IPS-20b (cell line): ENCODE measurements around the gene RRP9.
"Not testable (repeated sequence)": the region's sequence is repeated elsewhere in the genome, so short reads cannot be mapped to it uniquely, and the experiment has no call there.

Source experiments
- H3K27ac ChIP-seq: one replicate; pipeline ENCODE4 v1.5.1; 2013; ENCODE audit warnings: low read length
- H3K27me3 ChIP-seq: 2 replicates; pipeline ENCODE4 v1.6.1; 2013; ENCODE audit warnings: mild to moderate bottlenecking, low read length, inconsistent platforms; ENCODE audit not compliant: insufficient read depth
- H3K36me3 ChIP-seq: 2 replicates; pipeline ENCODE4 v1.6.1; 2013; ENCODE audit warnings: low read depth, mild to moderate bottlenecking, inconsistent platforms, low read length, moderate library complexity; ENCODE audit not compliant: insufficient read depth
- H3K4me1 ChIP-seq: 2 replicates; pipeline ENCODE4 v1.6.1; 2013; ENCODE audit warnings: mild to moderate bottlenecking, control low read depth, inconsistent platforms, low read length, moderate library complexity; ENCODE audit not compliant: insufficient read depth
- H3K4me3 ChIP-seq: 2 replicates; pipeline ENCODE4 v1.5.1; 2013; ENCODE audit warnings: mild to moderate bottlenecking, low read length, inconsistent platforms
- H3K9ac ChIP-seq: 2 replicates; pipeline ENCODE4 v1.6.1; 2013; ENCODE audit warnings: low read depth, mild to moderate bottlenecking, inconsistent platforms, low read length, moderate library complexity
- H3K9me3 ChIP-seq: 2 replicates; pipeline ENCODE4 v1.6.1; 2013; ENCODE audit warnings: mild to moderate bottlenecking, low read depth, low read length, inconsistent platforms; ENCODE audit not compliant: insufficient read depth

The RRP9 gene

DNA sequence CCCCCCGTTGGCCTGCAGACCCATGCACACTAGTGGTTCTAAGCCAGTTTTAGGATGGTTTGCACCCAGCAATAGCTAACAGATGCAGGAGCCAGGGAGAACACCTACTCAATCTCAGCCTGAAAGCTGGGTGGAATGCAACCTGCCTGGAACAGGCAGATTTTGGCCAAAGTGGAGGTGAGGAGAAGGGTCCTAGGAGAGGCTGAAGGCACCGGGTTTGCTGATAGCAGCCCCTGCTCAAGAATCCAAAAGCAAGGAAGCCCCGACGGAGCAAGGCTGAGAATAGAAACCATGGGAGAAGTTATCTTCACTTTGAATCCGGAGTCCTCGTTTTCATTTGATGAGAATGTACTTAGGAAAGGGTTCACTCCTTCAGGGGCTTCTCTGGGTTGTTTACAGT, 9.9 kb downstream of the RRP9 start:
- no peaks in the 10 kb centered on the region for H3K4me1 ChIP-seq
- H3K9ac ChIP-seq = no peak overlapping the region
- H3K27ac ChIP-seq = no peak overlapping the region
- H3K4me3 ChIP-seq = no peak overlapping the region
- H3K9me3 ChIP-seq = no peaks in the 10 kb centered on the region
- H3K36me3 ChIP-seq = peaks cover 48% of the 10 kb centered on the region
- no peaks in the 10 kb centered on the region for H3K27me3 ChIP-seq

DNA sequence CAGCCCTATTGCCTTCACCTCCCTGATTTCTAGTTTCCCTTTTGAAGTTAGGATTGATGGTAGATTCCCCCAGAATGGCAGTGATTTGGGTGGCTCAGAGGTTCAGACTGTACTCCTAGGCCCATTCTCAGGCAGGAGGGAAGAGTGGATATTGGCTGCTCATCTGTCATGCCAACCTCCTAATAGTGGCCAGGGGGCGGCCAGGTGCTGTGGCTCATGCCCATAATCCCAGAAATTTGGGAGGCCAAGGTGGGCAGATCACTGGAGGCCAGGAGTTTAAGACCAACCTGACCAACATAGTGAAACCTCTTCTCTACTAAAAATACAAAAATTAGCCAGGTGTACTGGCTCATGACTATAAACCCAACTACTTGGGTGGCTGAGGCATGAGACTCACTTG, 11.3 kb downstream of the RRP9 start:
- Histone ChIP-seq H3K27ac (no peak overlapping the region), H3K4me1 (no peaks in the 10 kb centered on the region), H3K9me3 (no peaks in the 10 kb centered on the region), H3K4me3 (no peak overlapping the region), H3K36me3 (peaks cover 35% of the 10 kb centered on the region), H3K27me3 (no peaks in the 10 kb centered on the region), H3K9ac (no peak overlapping the region)

DNA sequence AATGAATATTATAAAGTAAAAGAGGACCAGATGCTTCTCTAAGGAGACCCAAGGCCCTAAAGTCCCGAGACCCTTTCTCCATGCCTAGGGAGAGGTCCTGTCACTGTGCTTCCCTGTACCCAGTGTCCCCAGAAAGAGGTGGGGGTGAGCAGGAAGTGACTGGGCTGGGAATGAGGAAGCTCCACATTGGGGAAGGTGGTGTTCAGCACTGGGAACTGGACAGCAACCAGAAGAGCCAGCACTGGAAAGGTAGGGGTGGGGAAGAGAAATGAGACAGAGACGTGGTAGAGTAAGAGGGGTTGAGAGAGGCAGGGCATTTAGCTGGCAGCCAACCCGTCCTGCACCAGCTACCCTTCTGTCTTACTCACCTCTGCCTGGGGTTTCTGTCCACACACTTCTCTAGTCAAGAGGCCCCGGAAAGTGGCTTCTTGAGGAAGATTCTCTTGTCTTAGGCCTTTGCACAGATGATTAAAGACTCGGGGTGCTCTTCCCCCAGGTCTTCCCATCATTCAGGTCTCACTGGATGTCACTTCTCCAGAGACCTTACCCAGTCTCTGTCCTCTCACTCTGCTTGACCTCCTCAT, 12.2 kb downstream of the RRP9 start:
- Histone ChIP-seq H3K9me3 (no peaks in the 10 kb centered on the region), H3K4me1 (no peaks in the 10 kb centered on the region), H3K4me3 (no peak overlapping the region), H3K36me3 (peaks cover 26% of the 10 kb centered on the region), H3K27me3 (no peaks in the 10 kb centered on the region), H3K27ac (no peak overlapping the region), H3K9ac (no peak overlapping the region)

GRCh38 chr3:51928981-51929380, 12.7 kb downstream of the RRP9 start:
- H3K9me3 ChIP-seq, H3K27me3 ChIP-seq, H3K9ac ChIP-seq, H3K4me3 ChIP-seq, H3K27ac ChIP-seq, H3K4me1 ChIP-seq: not testable (repeated sequence)
- H3K36me3 ChIP-seq = peaks cover 21% of the 10 kb centered on the region

DNA sequence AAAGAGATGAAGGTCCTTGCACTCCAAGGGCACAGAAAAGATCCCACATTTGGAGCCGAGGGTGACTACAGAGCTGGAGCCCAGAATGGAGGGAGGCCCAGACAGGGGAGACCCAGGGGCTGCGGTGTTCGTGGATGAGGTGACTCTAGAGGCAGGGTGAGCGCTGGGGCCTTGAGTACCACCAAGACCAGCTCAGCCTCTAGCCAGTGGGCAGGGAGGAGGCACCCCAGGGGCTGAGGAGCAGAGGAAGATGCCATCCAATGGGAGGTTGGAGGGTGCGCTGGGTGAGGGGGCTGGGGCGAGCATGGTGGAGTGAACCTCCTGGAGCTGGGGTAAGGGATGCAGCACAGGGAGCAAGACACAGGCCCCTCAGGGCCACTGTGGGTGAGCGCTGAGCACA, 13.3 kb downstream of the RRP9 start:
- no peak overlapping the region for H3K9ac ChIP-seq
- no peaks in the 10 kb centered on the region for H3K27me3 ChIP-seq
- H3K4me3 ChIP-seq = no peak overlapping the region
- H3K9me3 ChIP-seq = no peaks in the 10 kb centered on the region
- H3K36me3 ChIP-seq = peaks cover 15% of the 10 kb centered on the region
- no peak overlapping the region for H3K27ac ChIP-seq
- H3K4me1 ChIP-seq = no peaks in the 10 kb centered on the region

GRCh38 chr3:51927061-51927977, 14.4 kb downstream of the RRP9 start:
- no peak overlapping the region for H3K27ac ChIP-seq
- H3K4me1 ChIP-seq = no peaks in the 10 kb centered on the region
- H3K27me3 ChIP-seq = no peaks in the 10 kb centered on the region
- H3K4me3 ChIP-seq = no peak overlapping the region
- peaks cover 5% of the 10 kb centered on the region; the same call in 1 of the 2 replicates for H3K36me3 ChIP-seq
- no peaks in the 10 kb centered on the region for H3K9me3 ChIP-seq
- H3K9ac ChIP-seq = no peak overlapping the region

DNA sequence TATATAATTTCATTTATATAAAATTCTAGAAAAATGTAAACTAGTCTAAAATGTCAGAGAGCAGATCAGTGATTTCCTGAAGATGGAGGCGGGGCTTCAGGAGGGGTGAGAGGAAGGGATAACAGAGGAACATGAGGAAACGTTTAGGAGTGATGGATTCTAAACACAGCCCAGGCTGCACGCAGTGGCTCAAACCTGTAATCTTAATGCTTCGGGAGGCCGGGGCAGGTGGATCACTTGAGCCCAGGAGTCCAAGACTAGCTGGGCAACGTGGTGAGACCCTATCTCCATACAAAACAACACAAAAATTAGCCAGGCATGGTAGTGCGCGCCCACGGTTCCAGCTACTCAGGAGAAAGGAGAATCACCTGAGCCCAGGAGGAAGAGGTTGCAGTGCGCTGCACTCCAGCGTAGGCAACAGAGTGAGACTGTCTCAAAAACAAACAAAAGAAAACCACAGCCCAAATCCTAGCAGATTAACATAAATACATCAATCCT, 20.6 kb downstream of the RRP9 start:
- Histone ChIP-seq H3K36me3 (no peaks in the 10 kb centered on the region), H3K9ac (no peak overlapping the region), H3K27ac (no peak overlapping the region), H3K4me1 (peaks cover 1% of the 10 kb centered on the region; the same call in 1 of the 2 replicates), H3K4me3 (no peak overlapping the region), H3K27me3 (no peaks in the 10 kb centered on the region), H3K9me3 (no peaks in the 10 kb centered on the region)

GRCh38 chr3:51916418-51916817, 25.3 kb downstream of the RRP9 start:
- H3K36me3 ChIP-seq = no peaks in the 10 kb centered on the region
- H3K4me3 ChIP-seq = no peak overlapping the region
- no peak overlapping the region for H3K27ac ChIP-seq
- no peaks in the 10 kb centered on the region for H3K27me3 ChIP-seq
- H3K4me1 ChIP-seq = peaks cover 9% of the 10 kb centered on the region; the same call in 1 of the 2 replicates
- no peak overlapping the region for H3K9ac ChIP-seq
- H3K9me3 ChIP-seq = no peaks in the 10 kb centered on the region

DNA sequence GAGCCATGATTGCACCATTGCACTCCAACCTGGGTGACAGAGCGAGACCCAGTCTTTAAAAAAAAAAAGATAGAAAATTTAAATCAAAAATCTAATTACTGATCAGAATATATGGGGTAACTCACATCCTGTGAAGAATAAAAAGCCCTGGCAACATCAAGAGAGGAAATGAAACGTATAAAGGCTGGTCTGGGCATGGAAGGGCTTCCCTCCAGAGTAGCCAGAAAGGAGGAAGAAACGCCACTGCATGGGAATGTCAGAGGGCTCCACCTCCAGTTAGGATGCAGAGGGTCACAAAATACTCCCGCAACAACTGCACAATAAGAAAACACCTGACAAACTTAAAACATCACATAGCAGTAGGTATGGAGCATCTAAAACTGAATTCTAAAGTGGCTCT, 33.7 kb downstream of the RRP9 start:
- no peak overlapping the region for H3K27ac ChIP-seq

GRCh38 chr3:51904034-51904823, 37.5 kb downstream of the RRP9 start:
- Histone ChIP-seq H3K4me1 (no peaks in the 10 kb centered on the region; the same call in 1 of the 2 replicates), H3K9ac (no peak overlapping the region), H3K36me3 (no peaks in the 10 kb centered on the region), H3K4me3 (no peak overlapping the region), H3K9me3 (no peaks in the 10 kb centered on the region), H3K27me3 (no peaks in the 10 kb centered on the region), H3K27ac (no peak overlapping the region)

More for the DNA sequence above, 33.7 kb downstream of the RRP9 start:
- H3K36me3 ChIP-seq = no peaks in the 10 kb centered on the region
- no peak overlapping the region for H3K9ac ChIP-seq
- no peaks in the 10 kb centered on the region for H3K9me3 ChIP-seq
- H3K4me3 ChIP-seq = no peak overlapping the region
- no peaks in the 10 kb centered on the region for H3K4me1 ChIP-seq
- no peaks in the 10 kb centered on the region for H3K27me3 ChIP-seq

DNA sequence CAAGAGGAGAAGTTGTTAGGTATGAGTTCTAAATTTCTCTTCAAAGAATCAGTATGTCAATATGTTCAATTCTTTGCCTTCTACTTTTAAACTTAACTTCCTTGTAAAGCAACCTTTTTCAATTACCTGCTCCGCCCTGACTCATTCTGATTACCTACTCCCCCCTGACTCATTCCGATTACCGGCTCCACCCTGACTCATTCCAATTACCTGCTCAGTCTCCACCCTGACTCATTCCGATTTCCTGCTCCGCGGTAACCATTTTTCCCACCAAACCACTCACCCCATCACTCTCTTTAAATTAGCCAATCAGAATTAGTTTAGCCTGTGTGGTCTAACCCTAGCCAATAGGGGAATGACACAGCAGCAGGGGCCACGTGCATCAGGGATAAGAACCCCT, 39.3 kb downstream of the RRP9 start:
- not testable (repeated sequence) for H3K27ac ChIP-seq, H3K9ac ChIP-seq, H3K27me3 ChIP-seq, H3K36me3 ChIP-seq, H3K4me1 ChIP-seq, H3K9me3 ChIP-seq, H3K4me3 ChIP-seq
